ENCODE data around the gene TMEM8B.
A peak's percentile ranks its signal among the peaks of the same experiment; 100 is the strongest.

Gene TMEM8B

DNA sequence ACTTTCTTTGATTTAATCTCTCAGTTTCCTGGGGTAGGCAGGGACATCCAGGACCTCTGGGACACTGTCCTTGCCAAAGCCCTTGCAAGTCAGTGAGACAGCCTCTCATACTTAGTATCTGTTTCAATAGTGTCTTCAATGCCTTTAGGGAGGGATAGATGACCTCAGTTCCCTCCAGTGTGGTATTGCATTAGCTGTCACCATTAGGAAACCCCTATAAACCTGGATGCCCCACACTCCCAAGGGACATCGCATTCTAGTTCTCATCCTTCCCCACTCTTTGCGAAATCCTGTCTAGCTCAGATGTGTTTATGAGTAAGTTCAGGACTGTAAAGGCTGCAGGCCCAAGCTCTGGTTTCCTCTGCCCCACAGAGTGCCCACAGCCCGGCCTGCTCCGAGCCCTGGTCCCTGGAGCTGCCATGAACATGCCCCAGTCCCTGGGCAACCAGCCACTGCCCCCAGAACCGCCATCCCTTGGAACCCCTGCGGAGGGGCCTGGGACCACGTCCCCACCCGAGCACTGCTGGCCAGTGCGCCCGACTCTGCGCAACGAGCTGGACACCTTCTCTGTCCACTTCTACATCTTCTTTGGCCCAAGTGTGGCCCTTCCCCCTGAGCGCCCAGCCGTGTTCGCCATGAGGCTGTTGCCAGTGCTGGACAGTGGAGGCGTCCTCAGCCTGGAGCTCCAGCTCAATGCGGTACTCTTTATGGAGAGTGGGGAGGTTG is 13.2 kb downstream of the TMEM8B start:
- DNase-seq: no peak

DNA sequence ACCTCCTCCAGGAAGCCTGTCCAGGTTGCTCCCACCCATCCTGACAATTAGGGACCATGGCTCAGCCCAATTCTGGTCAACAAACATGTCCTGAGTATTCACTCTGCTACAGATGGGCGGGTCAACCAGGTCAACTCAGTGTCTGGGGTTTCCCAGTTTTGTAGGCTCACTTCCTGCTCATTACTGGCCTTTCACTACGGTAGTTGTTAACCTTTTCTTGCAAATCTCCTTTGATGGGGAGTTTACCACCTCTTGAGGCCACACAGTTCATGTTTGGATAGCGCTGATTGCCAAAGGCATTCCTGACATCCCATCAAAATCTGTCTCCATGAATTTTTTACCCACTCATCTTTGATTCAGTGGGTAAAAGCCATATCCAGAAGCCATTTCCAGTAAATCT is 13.8 kb downstream of the TMEM8B start:
- DNase-seq: no peak

DNA sequence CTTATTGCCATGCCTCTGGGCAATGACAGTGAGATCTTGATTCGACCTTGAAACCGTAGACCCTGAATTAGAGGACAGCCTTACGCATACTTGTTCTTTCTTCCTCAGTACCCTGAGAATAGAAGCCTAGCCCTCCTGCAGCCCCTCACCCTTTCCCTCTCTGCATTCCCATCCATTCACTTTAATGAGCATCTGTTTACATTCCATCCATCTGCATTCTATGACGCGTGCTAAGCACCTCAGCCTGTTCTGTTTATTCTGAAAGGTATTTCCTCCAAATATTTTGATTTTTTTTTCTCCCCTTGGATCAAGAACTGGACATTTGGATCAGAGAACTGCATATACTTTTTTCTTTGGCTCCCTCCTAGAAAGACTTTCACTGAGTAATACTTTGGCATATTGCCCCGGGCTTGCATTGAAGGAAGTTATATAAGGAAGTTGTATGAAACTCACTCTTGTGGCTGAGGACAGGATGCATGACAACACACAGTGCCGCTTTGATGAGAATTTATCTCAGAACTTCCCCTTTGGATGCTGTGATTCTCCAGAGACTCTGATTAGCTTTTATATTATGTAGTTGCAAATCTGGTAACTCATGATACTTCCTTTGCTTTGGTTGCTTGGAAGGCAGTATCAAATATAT is 15.7 kb downstream of the TMEM8B start:
- DNase-seq: peak; percentile 92

DNA sequence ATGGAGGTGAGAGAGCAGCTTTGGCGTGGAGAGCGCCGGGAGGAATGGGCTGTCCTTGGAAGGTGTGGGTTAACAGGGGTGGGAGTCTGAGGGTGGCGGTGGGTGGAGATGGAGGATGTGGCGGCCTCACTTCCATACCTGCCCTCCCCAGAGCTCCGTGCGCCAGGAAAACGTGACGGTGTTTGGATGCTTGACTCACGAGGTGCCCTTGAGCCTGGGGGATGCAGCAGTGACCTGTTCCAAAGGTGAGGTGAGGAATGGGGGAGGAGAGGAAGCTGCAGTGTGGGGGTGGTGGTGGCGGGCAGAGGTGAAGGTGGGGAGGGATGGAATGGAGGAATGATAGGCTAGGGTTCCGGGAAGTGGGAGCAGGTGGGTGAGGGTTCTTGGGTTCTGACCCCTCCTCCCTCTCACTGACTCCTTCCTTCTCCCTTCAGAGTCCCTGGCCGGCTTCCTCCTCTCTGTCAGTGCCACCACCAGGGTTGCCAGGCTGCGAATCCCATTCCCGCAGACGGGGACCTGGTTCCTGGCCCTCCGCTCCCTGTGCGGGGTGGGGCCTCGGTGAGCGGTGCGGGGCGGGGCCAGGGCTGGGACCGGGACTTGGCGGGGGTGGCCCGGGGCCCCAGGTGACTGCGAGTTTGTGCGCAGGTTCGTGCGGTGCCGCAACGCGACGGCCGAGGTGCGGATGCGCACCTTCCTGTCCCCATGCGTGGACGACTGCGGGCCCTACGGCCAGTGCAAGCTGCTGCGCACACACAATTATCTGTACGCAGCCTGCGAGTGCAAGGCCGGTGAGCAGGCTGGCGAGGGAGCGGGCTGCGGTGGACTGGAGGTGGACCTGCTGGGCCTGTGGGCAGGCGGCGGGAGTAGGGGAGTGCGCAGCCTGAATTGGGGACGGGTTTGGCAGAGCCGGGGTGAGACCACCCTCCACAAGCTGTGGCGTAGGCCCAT is 17.1 kb downstream of the TMEM8B start:
- no peak for DNase-seq

DNA sequence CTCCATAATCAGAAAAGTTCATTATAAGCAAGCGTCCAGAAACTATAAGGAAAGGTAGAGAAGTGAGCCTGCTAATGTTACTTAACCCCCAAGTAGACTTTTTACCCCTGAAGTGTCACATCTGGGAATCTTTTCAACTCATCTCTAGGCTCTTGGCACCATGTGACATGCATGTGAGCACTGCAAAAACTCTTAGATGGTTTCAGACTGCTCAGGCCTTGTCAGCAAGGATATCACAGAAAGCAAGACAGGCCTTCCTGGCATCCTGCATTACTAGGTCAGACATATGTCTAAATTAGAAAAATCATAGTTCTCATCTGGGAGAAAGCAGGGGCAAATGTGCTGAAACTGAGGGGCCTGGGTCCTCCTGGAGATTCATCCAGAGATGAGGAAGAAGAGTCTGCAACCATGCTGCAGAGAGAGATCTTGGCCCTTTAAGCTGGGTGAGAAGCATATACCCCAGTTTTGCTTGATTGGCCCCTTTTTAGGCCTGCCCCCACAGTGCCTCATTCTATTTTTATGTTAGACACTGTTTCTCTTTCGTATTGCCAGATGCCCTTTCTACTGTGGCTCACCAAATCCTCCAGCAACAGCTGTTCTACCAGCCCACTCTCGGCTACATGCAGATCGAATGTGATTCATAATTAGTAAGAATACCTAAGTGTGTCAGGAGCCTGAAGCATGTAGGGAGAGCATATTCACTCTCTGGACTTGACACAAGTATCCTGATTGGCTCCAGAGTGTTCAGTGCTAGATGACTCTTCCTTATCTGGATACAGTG is 19.0 kb downstream of the TMEM8B start:
- DNase-seq: no peak

DNA sequence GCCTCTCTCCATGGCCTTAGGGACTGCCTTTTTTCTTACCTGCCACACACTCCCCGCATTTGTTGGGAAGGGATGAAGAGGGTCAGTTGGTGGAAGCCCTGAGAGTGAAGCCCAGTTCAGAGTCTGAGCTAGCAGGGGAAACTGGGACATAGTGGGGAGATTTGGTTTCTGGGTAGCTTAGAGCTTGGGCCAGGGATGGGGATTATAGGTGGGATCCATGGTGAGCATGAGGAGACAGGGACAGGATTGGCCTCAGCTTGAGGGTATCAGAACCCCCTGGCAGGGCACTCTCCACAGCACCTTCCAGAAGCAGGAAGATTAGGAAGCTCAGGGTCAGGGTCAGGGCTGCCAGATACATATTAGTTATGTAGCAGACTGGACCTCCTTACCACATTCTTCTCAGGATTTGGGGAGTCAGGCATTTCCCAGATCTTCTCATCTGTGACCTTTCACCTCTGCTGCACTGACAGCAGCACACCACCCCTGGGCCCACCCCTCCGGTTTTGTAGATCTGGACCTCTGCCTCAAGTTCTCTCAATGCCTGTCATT is 23.3 kb downstream of the TMEM8B start:
- no peak for DNase-seq

DNA sequence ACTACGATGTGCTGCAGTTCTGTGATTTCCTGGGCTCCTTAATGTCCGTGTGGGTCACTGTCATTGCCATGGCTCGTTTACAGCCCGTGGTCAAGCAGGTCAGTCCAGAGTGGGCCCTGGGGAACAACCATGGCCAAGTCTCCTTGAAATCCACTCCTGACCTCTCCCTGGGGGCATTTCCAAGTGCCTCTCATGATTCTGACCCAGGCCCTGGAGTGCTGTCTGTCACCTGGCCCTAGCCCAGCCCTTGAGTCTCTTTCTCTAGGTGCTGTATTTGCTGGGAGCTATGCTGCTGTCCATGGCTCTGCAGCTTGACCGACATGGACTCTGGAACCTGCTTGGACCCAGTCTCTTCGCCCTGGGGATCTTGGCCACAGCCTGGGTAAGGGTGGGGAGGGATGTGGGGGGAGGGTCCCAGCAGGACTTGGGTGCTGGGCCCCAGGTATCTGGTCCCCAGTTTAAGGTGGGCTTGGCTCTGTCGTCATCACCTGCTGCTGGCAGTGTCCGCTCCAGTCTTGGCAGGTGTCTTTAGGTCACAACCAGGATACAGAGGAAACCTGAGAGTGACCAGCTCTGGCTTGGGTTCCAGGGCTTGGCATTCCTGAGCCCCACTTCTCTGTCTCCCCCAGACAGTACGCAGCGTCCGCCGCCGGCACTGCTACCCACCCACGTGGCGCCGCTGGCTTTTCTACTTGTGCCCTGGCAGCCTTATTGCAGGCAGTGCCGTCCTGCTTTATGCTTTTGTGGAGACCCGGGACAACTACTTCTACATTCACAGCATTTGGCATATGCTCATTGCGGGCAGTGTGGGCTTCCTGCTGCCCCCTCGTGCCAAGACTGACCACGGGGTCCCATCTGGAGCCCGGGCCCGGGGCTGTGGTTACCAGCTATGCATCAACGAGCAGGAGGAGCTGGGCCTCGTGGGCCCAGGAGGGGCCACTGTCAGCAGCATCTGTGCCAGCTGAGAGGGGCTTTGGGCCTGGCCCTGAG is 24.1 kb downstream of the TMEM8B start:
- DNase-seq: no peak

DNA sequence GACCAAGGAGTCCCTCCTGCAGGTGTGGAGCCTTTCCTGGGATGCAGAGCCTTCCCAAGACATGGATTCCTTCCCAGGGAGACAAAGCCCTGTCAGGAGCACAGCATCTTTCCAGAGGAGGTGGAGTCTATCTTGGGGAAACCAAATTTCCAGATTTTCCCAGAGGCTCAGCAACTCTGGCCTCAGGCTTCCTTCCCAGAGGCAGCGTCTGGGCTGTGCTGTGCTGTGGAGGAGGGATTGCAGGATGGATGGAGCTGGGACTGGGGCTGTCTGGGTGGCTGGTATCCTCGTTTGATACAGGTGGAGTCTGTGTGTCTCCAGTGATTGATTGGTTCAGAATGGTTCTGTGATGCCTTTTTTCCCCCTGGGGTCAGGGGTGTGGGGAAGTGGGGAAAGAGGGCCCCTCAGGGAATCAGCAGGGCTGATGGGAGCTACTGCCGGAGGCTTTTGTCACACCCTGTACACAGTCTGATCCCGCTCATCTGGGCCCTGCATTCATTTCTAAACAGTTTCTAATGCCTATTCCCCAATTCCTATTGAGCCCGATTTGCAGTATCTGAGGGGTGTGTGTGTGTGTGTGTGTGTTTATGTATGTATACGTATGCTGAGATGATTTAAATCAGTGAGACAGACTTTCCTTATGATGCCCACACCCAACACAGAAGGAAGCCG is 25.2 kb downstream of the TMEM8B start:
- no peak for DNase-seq

DNA sequence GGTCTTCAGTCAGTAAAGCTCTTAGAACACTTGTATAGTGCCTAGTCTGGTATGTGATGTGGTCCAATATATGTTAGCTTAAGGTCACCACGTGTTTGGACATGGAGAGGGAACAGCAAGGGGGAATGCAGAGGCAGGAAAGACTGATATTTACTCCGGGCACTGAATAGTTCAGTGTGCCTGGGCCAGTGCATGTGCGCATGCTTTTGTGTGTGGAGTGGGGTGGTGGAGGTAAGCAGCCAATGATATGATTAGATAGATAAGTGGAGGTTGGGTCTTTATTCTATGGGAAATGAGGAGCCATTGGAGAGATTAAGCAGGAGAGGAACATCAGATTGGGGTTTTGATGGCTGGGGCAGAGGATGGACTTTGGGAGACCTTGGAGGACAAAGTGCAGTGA is 27.2 kb downstream of the TMEM8B start:
- no peak for DNase-seq

DNA sequence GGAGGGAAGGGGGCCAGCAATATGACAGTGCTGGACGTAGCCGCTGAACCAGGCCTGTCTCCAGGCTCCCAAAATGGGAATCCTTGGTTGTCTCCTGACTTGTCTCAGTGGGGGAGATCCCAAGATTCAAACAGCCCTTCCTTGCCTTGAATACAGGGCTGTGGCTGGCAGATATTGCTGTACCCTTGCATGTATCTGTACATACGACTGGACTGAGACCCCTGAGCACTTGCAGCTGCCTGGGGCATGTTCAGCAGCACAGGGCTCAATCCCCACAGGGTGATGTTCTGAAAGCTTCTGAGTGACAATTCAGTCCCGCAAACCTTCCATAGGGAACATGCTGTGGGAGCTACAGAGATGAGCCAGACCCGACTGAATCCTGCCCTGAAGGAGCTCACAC is 27.9 kb downstream of the TMEM8B start:
- DNase-seq: no peak

DNA sequence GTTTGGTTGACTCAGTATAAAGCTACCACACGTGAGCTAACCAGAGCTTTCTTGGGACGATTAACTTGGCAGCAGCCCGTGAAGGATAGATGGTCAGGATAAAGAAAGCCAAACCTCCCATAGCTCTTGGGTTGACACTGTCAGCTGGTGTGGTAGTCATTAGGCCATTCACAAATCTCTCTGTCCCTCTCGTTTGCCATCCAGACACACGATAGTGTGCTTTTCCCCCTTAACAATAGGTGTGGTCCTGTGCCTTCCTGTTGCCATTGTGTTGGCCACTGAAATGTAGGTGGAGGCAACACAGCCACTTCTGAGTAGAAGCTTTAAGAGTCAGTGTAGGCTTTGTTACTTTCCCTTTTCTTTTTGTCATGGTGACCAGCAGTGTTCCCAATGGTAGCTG is 29.4 kb downstream of the TMEM8B start:
- no peak for DNase-seq

DNA sequence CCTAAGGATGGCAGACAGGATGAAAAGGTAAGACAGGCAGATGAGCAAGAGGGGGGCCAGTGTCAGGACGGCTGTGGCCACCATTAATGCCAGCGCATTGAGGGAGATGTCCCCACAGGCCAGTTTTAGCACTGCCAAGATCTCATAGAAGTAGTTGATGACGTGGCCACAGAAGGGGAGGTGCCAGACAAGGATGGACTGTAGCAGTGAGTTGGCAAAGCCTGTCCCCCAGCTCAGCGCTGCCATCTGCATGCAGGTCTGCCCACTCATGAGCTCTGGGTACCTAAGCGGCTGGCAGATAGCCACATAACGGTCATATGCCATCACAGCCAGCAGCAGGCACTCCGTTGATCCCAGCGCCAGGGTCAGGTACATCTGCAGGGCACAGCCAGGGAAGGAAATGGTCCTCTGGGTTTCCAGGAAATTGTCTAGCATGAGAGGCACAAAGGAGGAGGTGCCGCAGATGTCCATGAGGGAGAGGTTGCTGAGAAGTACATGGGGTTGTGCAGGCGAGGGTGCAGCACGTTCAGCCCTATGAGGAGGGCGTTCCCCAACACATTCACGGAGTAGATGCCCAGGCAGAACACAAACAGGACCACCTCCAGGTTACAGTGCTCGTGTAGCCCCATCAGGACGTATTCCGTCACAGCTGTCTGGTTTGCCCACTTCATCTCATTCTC is 30.4 kb downstream of the TMEM8B start:
- no peak for DNase-seq

DNA sequence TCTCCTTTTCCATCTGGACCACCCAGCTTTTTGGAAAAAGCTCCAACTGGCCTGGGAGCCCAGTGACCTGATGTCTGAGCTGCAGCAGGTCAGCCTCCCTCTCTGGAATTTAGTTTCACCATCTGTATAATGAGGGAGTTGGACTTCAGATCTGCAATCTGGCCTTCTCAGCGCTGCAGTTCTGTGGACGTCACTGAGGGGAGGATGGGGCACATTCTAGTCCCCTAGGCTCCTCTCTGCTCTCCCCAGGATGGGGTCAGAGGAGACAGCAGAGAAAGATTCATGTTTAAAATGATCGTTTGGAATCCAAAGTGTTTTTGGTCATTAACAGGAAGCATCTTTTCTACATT is 30.9 kb downstream of the TMEM8B start:
- no peak for DNase-seq

DNA sequence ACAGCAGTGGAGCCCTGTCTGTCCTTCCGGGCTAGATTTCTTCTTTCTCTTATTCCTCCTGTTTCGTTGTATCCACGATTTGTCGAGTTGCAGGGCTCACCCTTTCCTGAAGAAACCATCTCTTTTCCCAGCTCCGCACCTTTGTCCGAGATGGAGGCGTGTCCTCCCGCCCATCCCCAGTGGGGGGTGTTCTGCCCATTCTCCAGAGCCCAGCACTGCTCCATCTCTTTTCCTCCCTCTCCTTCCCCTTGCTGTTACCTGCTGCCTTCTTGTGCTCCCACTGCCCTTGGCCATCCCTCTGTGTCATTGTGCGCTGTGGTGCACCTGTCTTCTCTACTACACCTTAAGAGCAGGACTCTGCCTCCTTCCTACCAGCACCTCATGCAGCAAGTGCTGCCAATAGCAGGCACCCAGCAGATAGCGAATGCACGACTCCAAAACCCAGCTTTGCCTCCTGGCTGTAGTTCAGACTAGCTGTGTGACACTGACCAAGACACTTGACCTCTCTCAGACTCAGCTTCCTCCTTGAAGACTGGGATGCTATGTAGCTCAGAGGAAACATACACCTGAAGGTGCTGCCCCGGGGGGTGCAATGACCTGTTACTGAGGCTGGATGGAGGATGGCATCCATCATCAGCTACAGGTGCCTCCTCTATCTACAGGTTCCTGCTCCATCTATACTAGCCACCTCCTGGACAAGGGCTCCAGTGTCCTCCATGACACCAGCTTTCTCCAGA is 32.3 kb downstream of the TMEM8B start:
- no peak for DNase-seq

DNA sequence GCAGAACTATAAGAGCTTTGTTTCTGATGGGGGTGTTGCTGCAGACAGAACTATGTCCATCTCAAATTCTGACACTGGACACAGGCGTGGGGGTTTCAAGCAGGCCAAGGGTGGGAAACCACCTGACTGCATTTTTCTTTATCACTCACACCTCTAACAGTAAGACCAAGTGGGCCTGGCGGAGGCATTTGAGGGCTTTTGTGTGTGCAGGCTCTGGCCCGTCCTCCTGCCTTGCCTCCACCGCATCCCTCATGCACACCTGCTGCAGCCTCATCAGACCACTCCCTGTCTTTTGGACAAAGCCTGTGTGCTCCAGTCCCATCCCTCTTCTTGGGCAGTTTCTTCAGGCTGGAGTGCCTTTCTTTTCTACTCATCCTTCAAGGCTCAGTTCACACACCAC is 33.3 kb downstream of the TMEM8B start:
- DNase-seq: no peak

DNA sequence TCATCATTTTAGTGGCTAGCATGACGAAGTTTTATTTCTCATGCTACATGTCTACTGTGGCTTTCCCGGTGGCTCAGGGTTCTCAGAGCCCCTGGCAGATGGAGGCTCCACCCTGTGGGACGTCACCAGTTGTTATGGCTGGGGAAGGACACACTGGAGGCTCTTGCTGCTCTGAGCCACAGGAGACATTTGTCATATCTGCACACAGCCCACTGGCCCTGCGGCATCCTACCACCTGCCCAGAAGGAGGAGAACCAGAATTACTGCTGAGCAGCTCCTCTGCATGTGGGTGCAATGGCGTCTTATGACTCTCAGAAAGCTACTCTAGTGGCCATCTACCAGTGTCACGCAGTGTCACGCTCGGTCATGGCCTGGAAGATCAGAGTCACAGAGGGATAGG is 34.6 kb downstream of the TMEM8B start:
- DNase-seq: no peak

DNA sequence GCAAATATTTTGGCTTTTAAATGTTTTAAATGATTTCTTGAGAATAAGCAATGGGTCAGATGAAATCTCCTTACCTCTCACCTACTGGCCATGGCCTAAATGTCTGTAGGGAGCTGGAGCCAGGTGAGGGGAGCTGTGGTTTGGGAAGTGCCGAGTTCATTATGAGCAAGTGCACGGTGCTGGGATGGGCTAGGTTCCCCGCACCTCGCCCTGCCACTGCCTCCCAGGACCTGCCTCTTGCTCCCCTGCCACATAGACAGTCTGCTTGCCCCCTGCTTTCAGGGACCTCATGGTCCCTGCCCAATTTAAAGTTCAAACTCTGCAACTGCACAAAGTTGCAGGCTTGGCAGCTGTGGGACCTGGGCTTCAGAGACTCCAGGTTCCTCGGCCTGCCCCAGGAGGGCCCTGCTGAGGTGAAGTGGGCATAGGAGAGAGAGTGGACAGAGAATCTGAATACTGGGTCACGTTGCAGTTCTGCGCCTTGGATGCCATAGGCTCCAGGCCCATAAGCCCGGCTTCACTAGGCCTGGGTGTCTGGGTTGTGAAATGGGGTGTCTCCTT is 35.7 kb downstream of the TMEM8B start:
- no peak for DNase-seq

DNA sequence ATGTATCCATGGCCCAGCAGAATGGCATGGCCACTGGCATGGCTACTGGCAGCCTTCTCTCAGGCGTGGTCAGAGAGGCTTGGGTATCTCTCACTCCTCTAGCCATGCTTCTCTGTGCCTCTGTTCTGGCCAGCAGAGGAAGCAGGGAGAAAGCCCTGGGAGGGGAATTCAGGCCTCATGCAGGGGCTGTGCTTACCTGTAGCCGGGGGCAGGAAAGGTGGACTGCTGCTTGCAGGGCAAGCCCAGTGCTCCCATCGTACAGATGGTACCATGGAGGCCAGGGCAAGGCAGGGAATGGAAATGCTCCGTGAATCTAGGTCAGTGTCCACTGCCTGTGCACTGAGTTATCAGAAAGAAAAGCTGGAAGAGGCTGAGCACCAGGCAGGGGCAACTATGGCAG is 38.5 kb downstream of the TMEM8B start:
- DNase-seq: no peak

DNA sequence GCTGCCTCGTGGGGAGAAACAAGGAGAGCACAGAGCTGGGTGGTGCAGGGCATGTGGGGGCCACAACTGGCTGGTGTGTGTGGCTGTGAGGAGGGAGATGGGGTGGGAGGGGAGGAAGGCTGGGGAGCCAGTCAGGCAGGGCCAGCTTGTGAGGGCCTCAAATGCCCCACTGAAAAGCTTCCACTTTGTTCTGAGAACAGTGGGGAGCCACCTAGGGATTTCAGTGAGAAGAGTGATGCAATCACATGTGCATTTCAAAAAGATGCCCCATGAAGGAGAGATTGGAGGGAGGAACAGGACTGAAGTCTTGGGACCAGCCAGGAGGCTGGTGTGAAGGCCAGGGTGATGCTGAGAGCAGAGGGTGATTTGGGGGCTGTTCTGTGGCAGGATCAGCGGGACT is 39.9 kb downstream of the TMEM8B start:
- DNase-seq: no peak

All from SIG-M5 (cell line).